CD4-positive, CD25-positive, alpha-beta regulatory T cell (primary cell): ENCODE data around the gene UBE2G2. TPM values are rescaled to one million over a fixed set of nuclear protein-coding genes. Genes with fewer than 3 reads are reported as not detected.

Experiments used
- ATAC-seq, 2 donors: fragments of 150-1000 bp; cut with Tn5 transposase; one replicate each; pipeline ENCODE4 v1.10.0; 2021; ENCODE audit warnings: low read depth in 2 of 2, moderate number of reproducible peaks in 2 of 2, moderate library complexity in 1 of 2
- DNase-seq, 3 donors: peaks; one replicate each; pipeline versions ENCODE4 v3.0.0 to v3.0.0-alpha.2; 2012 to 2022; ENCODE audit warnings: mixed read lengths in 1 of 3
- H3K27ac ChIP-seq: one replicate; pipeline ENCODE4 v1.7.0; 2013; ENCODE audit warnings: mild to moderate bottlenecking, low read length; ENCODE audit not compliant: insufficient read depth, poor library complexity, severe bottlenecking
- H3K27me3 ChIP-seq: one replicate; pipeline ENCODE4 v1.7.0; 2013; ENCODE audit warnings: low read length; ENCODE audit not compliant: control insufficient read depth, insufficient read depth
- H3K36me3 ChIP-seq: one replicate; pipeline ENCODE4 v1.7.0; 2013; ENCODE audit warnings: mild to moderate bottlenecking, low read length, moderate library complexity; ENCODE audit not compliant: control insufficient read depth, insufficient read depth
- H3K4me1 ChIP-seq: 2 replicates; pipeline ENCODE4 v1.7.0; 2013; ENCODE audit warnings: mild to moderate bottlenecking, low read length; ENCODE audit not compliant: insufficient read depth, control insufficient read depth, poor library complexity, severe bottlenecking
- H3K4me3 ChIP-seq: one replicate; pipeline ENCODE4 v1.7.0; 2013; ENCODE audit warnings: low read depth, mild to moderate bottlenecking, low read length, moderate library complexity
- H3K9me3 ChIP-seq, 2 experiments: 1 replicate in 1 of 2; 2 replicates in 1 of 2; pipeline ENCODE4 v1.7.0; 2013; ENCODE audit warnings: low read length in 2 of 2, mild to moderate bottlenecking in 1 of 2, moderate library complexity in 1 of 2; ENCODE audit not compliant: control insufficient read depth in 2 of 2
- H3K27ac Mint-ChIP-seq, 3 donors: one replicate each; pipeline ENCODE4 v1.8.0; 2020 to 2022; ENCODE audit warnings: mild to moderate bottlenecking in 3 of 3, mixed read lengths in 3 of 3, moderate library complexity in 2 of 3
- H3K27me3 Mint-ChIP-seq: one replicate; pipeline ENCODE4 v1.8.0; 2022; ENCODE audit warnings: mild to moderate bottlenecking, mixed read lengths
- H3K36me3 Mint-ChIP-seq: one replicate; pipeline ENCODE4 v1.8.0; 2020; ENCODE audit warnings: mixed read lengths
- H3K4me1 Mint-ChIP-seq, 4 donors: one replicate each; pipeline ENCODE4 v1.8.0; 2020 to 2022; ENCODE audit warnings: mixed read lengths in 4 of 4, mild to moderate bottlenecking in 1 of 4
- H3K4me3 Mint-ChIP-seq, 4 donors: one replicate each; pipeline ENCODE4 v1.8.0; 2020 to 2022; ENCODE audit warnings: mild to moderate bottlenecking in 4 of 4, mixed read lengths in 4 of 4, moderate library complexity in 3 of 4
- H3K9me3 Mint-ChIP-seq, 7 donors: one replicate each; pipeline ENCODE4 v1.8.0; 2020 to 2022; ENCODE audit warnings: mixed read lengths in 7 of 7, mild to moderate bottlenecking in 3 of 7, moderate library complexity in 2 of 7
- polyA plus RNA-seq, 4 donors: library from polyadenylated mRNA; unstranded; fragments of 300-500 nt; fragmentation: Illumina TruSeq; gene quantifications; one replicate each; pipeline ENCODE4 v1.2.3, GENCODE V29; 2021
- total RNA-seq: library from RNA; stranded (reverse); gene quantifications from one replicate; pipeline ENCODE4 v1.2.3, GENCODE V29; 2022

UBE2G2 gene
- total and polyA plus RNA-seq, 5 donors from 2014 or later: 42.8 to 109 (median 49.1) TPM

DNA sequence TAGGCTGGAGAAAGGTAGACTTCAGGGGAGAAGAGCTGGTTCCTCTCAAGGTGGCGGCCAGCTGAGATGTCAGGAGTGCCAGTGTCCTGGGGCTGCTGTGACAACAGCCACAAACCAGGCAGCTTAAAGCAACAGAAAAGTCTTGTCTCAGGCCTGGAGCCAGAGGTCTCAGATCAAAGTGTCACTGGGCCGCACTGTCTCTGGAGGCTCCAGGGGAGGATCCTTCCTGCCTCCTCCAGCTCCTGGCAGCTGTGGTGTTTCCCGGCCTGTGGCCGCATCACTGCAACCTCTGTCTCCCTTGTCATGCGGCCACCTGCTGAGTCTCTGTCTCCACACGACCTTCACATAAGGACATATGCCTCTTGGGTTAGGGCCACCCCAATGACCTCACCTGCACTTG, 65.8 kb downstream of the UBE2G2 start:
- Histone ChIP-seq H3K9me3 (no peaks in the 10 kb centered on the region), H3K4me1 (no peaks in the 10 kb centered on the region), H3K27me3 (peaks cover 1% of the 10 kb centered on the region), H3K36me3 (no peaks in the 10 kb centered on the region), H3K27ac (no peak overlapping the region), H3K4me3 (no peak overlapping the region)
- Mint-ChIP-seq H3K27me3 (peaks cover 20% of the 10 kb centered on the region), H3K4me3 (no peak overlapping the region), H3K36me3 (no peaks in the 10 kb centered on the region), H3K4me1 (peaks cover 0 to 2% (median 0%) of the 10 kb centered on the region in 4 donors), H3K27ac (peak overlapping the region in 1 of 3 donors; percentile 44), H3K9me3 (peaks cover 0 to 3% (median 0%) of the 10 kb centered on the region in 7 donors)
- no peak for DNase-seq
- ATAC-seq: no peak

DNA sequence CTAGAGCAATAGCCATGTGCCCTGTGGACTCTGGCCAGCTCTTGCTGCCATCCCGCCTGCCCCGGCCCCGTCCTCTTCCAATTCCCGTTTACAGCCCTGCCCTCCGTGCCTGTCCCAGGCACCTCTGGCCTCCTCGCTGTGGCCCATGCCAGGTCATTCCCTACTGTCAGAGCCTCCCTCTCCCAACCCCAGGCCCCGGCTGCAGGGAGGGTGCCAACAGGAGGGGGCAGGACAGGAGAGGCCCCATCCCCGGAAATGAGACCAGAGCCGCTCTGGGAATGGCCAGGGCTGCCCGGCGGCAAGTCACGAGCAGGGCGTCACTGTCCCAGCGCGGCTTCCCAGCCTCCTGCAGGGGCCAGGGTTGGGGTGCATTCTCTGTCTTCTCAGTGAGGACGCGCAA, 66.8 kb downstream of the UBE2G2 start:
- Histone ChIP-seq H3K27me3 (peaks cover 1% of the 10 kb centered on the region), H3K4me3 (no peak overlapping the region), H3K27ac (no peak overlapping the region), H3K4me1 (no peaks in the 10 kb centered on the region), H3K36me3 (no peaks in the 10 kb centered on the region), H3K9me3 (no peaks in the 10 kb centered on the region)
- no peak overlapping the region for H3K4me3 Mint-ChIP-seq
- peaks cover 25% of the 10 kb centered on the region for H3K27me3 Mint-ChIP-seq
- no peak overlapping the region for H3K27ac Mint-ChIP-seq
- H3K36me3 Mint-ChIP-seq: no peaks in the 10 kb centered on the region
- DNase-seq (no peak), ATAC-seq (no peak)
- H3K4me1 Mint-ChIP-seq: peaks cover 0 to 2% (median 0%) of the 10 kb centered on the region in 4 donors
- H3K9me3 Mint-ChIP-seq: peaks cover 0 to 3% (median 0%) of the 10 kb centered on the region in 7 donors

DNA sequence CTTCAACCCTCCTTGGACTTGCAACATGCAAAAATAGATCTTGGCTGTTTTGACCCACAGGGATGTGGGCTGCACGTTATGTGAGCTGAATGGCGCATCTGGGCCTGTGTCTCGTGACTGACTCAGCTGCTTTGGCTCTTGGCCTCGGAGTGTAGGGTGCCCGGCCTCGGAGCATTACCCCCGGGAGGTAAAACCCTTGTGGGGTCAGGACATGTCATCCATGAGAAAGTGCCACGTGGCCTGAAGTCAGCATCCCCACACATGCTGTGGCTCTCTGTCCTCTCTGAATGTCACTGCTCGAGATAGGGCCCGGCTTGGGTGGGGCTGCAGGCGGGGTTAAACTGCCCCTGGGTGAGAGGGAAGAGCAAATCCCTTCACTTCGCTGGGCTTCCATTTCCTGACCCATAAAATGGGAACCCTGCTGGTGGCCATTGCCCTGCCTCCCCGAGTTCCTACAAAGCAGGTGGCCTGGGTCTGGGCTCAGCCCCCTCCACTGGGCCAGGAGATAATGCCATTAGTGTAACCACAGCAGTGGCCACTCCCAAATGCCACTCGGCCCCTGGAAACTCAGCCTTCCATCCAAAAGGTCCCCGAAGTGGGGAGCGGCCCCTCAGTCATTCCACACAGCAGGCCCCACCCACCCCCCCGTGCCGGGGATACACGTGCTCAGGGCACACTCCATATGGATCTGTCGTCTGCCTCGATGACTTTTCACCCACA, 67.4 kb downstream of the UBE2G2 start:
- H3K9me3 ChIP-seq: no peaks in the 10 kb centered on the region
- ATAC-seq: no peak
- H3K27ac Mint-ChIP-seq: no peak overlapping the region

DNA sequence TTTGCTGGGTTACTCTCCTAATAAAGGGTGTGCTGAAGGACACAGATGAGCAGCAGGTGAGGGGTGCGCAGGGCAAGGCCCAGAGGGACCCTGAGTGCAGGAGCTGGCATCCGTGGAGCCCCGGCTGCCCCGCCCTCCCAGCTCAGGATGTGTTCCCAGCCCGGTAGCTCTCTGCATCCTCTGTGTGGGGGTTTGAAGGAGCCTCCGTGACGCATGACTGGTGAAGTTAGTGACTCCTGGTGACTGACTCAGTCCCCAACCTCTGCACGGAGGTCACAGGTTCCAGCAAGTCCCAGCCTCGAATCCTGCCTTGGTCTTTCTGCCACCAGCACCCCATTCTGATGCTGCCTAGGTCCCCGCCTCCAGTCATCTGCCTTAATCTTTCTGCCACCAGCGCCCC, 68.7 kb downstream of the UBE2G2 start:
- Histone ChIP-seq H3K36me3 (no peaks in the 10 kb centered on the region), H3K4me1 (no peaks in the 10 kb centered on the region), H3K27ac (no peak overlapping the region), H3K4me3 (no peak overlapping the region), H3K27me3 (no peaks in the 10 kb centered on the region), H3K9me3 (no peaks in the 10 kb centered on the region)
- H3K27me3 Mint-ChIP-seq: peaks cover 23% of the 10 kb centered on the region
- no peak for ATAC-seq
- DNase-seq: no peak
- H3K4me3 Mint-ChIP-seq: peak overlapping the region in 1 of 4 donors; percentile 51
- H3K27ac Mint-ChIP-seq: no peak overlapping the region
- peaks cover 0 to 3% (median 0%) of the 10 kb centered on the region in 7 donors for H3K9me3 Mint-ChIP-seq
- no peaks in the 10 kb centered on the region for H3K36me3 Mint-ChIP-seq
- peaks cover 0 to 2% (median 0%) of the 10 kb centered on the region in 4 donors for H3K4me1 Mint-ChIP-seq

More for the DNA sequence above, 67.4 kb downstream of the UBE2G2 start:
- H3K36me3 ChIP-seq: no peaks in the 10 kb centered on the region
- Mint-ChIP-seq H3K36me3 (no peaks in the 10 kb centered on the region), H3K9me3 (peaks cover 0 to 3% (median 0%) of the 10 kb centered on the region in 7 donors), H3K4me1 (peaks cover 0 to 2% (median 0%) of the 10 kb centered on the region in 4 donors), H3K27me3 (peaks cover 23% of the 10 kb centered on the region), H3K4me3 (no peak overlapping the region)
- no peak overlapping the region for H3K4me3 ChIP-seq
- H3K27me3 ChIP-seq: peaks cover under 1% of the 10 kb centered on the region
- H3K4me1 ChIP-seq: no peaks in the 10 kb centered on the region
- DNase-seq: no peak
- H3K27ac ChIP-seq: no peak overlapping the region

DNA sequence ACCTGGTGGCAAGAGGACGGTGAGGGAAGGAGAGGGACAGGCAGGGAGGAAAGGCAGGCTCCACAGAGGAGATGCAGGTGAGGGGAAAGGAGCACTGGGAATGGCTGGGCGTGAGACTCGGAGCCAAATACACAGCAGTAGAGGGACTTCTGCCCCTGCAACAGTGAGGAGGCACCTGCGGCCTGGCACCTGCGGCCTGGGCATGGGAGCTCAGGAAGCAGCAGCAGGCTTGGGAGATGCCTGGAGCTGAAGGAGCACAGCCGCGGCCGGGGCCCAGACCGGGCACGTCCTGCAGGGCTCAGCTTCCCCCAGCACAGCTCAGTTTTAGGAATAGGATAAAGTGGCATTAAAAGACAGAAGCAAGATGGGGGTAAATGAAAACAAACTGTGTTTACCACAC, 69.4 kb downstream of the UBE2G2 start:
- Histone ChIP-seq H3K36me3 (no peaks in the 10 kb centered on the region), H3K4me3 (no peak overlapping the region), H3K27ac (no peak overlapping the region), H3K4me1 (no peaks in the 10 kb centered on the region), H3K27me3 (no peaks in the 10 kb centered on the region), H3K9me3 (no peaks in the 10 kb centered on the region)
- DNase-seq: no peak
- Mint-ChIP-seq H3K27me3 (peaks cover 20% of the 10 kb centered on the region), H3K4me1 (peaks cover 0 to 1% (median 0%) of the 10 kb centered on the region in 4 donors), H3K9me3 (no peaks in the 10 kb centered on the region), H3K36me3 (no peaks in the 10 kb centered on the region), H3K4me3 (no peak overlapping the region), H3K27ac (no peak overlapping the region)
- no peak for ATAC-seq

DNA sequence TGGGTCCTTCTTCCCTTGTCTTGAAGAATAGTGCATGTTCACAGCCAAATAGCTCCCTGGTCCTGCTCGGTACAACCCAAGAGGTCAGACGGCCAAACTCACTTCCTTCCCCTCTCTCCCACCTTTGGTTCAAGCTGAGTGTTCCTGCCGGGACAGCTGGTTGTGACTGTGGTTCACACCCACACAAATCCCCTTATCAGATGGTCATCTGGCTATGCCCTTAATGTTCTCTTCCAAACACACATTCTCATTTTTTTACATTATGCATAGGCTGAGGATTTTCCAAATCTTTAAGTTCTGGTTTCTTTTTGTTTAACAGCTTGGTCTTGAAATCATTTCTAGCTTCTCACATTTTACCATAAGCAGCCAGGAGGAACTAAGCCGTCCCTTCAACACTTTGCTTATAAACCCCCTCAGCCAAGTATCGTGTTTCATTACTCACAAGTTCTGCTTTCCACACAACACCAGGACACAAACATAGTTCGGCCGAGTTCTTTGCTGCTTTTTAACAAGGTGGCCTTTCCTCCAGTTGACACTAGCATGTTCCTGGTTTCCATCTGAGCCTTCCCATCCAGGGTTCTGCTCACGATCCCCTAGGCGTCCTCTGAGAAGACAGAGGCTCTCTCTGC, 70.6 kb downstream of the UBE2G2 start:
- peaks cover 21% of the 10 kb centered on the region for H3K27me3 Mint-ChIP-seq
- Histone ChIP-seq H3K36me3 (no peaks in the 10 kb centered on the region), H3K27me3 (no peaks in the 10 kb centered on the region), H3K4me3 (no peak overlapping the region), H3K27ac (no peak overlapping the region), H3K4me1 (no peaks in the 10 kb centered on the region), H3K9me3 (no peaks in the 10 kb centered on the region)
- no peak overlapping the region for H3K4me3 Mint-ChIP-seq
- ATAC-seq: no peak
- H3K36me3 Mint-ChIP-seq: no peaks in the 10 kb centered on the region
- no peaks in the 10 kb centered on the region for H3K9me3 Mint-ChIP-seq
- H3K4me1 Mint-ChIP-seq: no peaks in the 10 kb centered on the region
- H3K27ac Mint-ChIP-seq: no peak overlapping the region
- DNase-seq: no peak

DNA sequence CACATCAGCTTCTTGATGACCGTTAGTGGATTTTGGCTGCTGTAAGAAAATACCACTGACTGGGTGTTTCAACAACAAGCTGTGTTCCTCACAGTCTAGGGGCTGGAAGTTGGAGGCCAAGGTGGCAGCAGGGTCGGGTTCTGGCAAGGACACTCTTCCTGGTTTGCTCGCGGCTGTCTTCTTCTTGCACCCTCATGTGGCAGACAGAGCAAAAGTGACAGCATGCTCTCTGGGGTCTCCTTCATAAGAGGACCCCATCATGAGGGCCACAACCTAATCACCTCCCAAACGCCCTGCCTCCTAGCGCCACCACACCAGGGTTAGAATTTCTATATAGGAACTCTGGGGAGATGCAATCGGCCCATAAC, 71.6 kb downstream of the UBE2G2 start:
- Histone ChIP-seq H3K4me1 (no peaks in the 10 kb centered on the region), H3K27ac (no peak overlapping the region), H3K36me3 (no peaks in the 10 kb centered on the region), H3K9me3 (no peaks in the 10 kb centered on the region), H3K27me3 (no peaks in the 10 kb centered on the region), H3K4me3 (no peak overlapping the region)
- Mint-ChIP-seq H3K4me1 (no peaks in the 10 kb centered on the region), H3K9me3 (no peaks in the 10 kb centered on the region), H3K27ac (no peak overlapping the region), H3K36me3 (no peaks in the 10 kb centered on the region), H3K4me3 (no peak overlapping the region), H3K27me3 (peaks cover 24% of the 10 kb centered on the region)
- DNase-seq (no peak), ATAC-seq (no peak)
